KMS-11 (cell line): ENCODE data around the gene WNT5A.

ENCODE experiments used
- H2AFZ ChIP-seq: fragments of 200-600 bp; sonication (generic); 2 replicates; pipeline ENCODE4 v1.6.1; 2016; ENCODE audit warnings: antibody characterized with exemption, mixed run types, low read depth
- H3K27ac ChIP-seq: fragments of 200-600 bp; sonication (generic); 2 replicates; pipeline ENCODE4 v1.6.1; 2016; ENCODE audit warnings: mild to moderate bottlenecking, mixed run types
- H3K27me3 ChIP-seq: fragments of 200-600 bp; sonication (generic); 2 replicates; pipeline ENCODE4 v1.6.1; 2017; ENCODE audit warnings: mild to moderate bottlenecking, low read depth, mixed run types, moderate library complexity; ENCODE audit not compliant: insufficient read depth
- H3K36me3 ChIP-seq: fragments of 200-600 bp; sonication (generic); 2 replicates; pipeline ENCODE4 v1.6.1; 2017; ENCODE audit warnings: mild to moderate bottlenecking, mixed run types; ENCODE audit not compliant: insufficient read depth
- H3K4me1 ChIP-seq: fragments of 200-600 bp; sonication (generic); 2 replicates; pipeline ENCODE4 v1.6.1; 2016; ENCODE audit warnings: mild to moderate bottlenecking, low read depth, mixed run types; ENCODE audit not compliant: poor library complexity, severe bottlenecking
- H3K4me2 ChIP-seq: fragments of 200-600 bp; sonication (generic); 2 replicates; pipeline ENCODE4 v1.7.0; 2016; ENCODE audit warnings: mild to moderate bottlenecking, mixed run types
- H3K4me3 ChIP-seq: fragments of 200-600 bp; sonication (generic); IDR thresholded peaks from 2 replicates; pipeline ENCODE4 v1.6.1; 2017; ENCODE audit warnings: low read depth, low read length, mixed read lengths; ENCODE audit not compliant: insufficient read depth
- H3K79me2 ChIP-seq: fragments of 200-600 bp; sonication (generic); 2 replicates; pipeline ENCODE4 v1.6.1; 2016; ENCODE audit warnings: low read depth, mixed run types; ENCODE audit not compliant: insufficient read depth
- H3K9ac ChIP-seq: fragments of 200-600 bp; sonication (generic); 2 replicates; pipeline ENCODE4 v1.6.1; 2016; ENCODE audit warnings: mild to moderate bottlenecking, mixed run types
- H4K20me1 ChIP-seq: fragments of 200-600 bp; sonication (generic); 2 replicates; pipeline ENCODE4 v1.6.1; 2016; ENCODE audit warnings: mild to moderate bottlenecking, mixed run types; ENCODE audit not compliant: insufficient read depth
- TF ChIP-seq, protein P1 (sequence below): fragments of 200-600 bp; sonication (generic); conservative IDR thresholded peaks from 2 replicates; pipeline ENCODE4 v1.6.1; 2017; ENCODE audit warnings: low read depth, mild to moderate bottlenecking, antibody characterized with exemption, low read length, moderate library complexity, mixed read lengths

The WNT5A gene

DNA sequence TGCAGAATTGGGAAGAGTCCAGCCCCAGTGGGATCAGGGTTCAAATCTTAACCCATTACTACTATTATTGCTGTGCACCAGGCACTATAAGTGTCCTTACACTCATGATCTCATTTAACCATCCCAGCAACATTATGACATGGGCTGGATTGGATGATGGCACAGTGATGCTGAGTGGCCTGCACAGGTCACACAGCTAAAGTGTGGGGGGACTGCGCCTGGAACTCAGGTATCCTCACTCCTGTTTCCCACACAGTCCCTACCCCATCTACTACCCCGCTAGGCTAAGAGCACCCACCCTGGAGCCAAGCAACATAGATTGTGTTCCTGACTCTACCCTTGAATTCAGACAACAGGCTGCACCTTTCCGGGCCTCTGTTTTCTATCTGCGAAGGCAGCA is 16.0 kb downstream of the WNT5A start:
- H3K79me2 ChIP-seq: no peaks in the 10 kb centered on the region
- TF ChIP-seq, protein P1, sequence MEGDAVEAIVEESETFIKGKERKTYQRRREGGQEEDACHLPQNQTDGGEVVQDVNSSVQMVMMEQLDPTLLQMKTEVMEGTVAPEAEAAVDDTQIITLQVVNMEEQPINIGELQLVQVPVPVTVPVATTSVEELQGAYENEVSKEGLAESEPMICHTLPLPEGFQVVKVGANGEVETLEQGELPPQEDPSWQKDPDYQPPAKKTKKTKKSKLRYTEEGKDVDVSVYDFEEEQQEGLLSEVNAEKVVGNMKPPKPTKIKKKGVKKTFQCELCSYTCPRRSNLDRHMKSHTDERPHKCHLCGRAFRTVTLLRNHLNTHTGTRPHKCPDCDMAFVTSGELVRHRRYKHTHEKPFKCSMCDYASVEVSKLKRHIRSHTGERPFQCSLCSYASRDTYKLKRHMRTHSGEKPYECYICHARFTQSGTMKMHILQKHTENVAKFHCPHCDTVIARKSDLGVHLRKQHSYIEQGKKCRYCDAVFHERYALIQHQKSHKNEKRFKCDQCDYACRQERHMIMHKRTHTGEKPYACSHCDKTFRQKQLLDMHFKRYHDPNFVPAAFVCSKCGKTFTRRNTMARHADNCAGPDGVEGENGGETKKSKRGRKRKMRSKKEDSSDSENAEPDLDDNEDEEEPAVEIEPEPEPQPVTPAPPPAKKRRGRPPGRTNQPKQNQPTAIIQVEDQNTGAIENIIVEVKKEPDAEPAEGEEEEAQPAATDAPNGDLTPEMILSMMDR: no peak
- no peak overlapping the region for H3K4me2 ChIP-seq
- H2AFZ ChIP-seq: no peak overlapping the region
- no peak overlapping the region for H3K27ac ChIP-seq
- H3K27me3 ChIP-seq: no peaks in the 10 kb centered on the region
- no peaks in the 10 kb centered on the region for H4K20me1 ChIP-seq
- no peaks in the 10 kb centered on the region for H3K36me3 ChIP-seq
- no peak overlapping the region for H3K9ac ChIP-seq
- H3K4me3 ChIP-seq: no peak overlapping the region
- H3K4me1 ChIP-seq: no peaks in the 10 kb centered on the region

- Histone ChIP-seq H4K20me1 (no peaks in the 10 kb centered on the region), H3K27me3 (no peaks in the 10 kb centered on the region), H3K27ac (no peak overlapping the region), H3K4me2 (no peak overlapping the region), H3K79me2 (no peaks in the 10 kb centered on the region), H3K4me1 (no peaks in the 10 kb centered on the region), H3K9ac (no peak overlapping the region), H3K4me3 (no peak overlapping the region), H2AFZ (no peak overlapping the region), H3K36me3 (no peaks in the 10 kb centered on the region)
- TF ChIP-seq, protein P1: no peak
Observed at GRCh38 chr3:55469957-55470526, 17.1 kb downstream of the WNT5A start.

DNA sequence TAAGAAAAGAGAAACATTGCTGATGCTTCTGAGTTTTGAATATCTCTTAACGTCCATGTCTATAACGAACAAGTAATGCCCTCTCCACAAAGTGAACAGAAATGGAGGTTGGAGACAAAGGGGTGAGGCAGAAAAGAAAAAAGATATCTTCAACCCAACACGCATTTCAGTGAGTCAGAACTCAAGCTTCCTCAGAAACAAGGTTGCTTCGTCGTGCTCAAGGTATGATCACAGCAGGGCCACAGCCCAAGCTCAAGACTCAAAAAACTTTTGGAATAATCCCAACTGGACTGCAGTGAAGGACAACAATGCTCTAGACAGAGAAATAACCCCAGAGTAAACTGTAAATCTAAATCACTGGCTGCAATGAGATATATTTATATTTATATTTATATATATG is 18.9 kb downstream of the WNT5A start:
- H3K27ac ChIP-seq: no peak overlapping the region
- H4K20me1 ChIP-seq: no peaks in the 10 kb centered on the region
- H3K36me3 ChIP-seq: no peaks in the 10 kb centered on the region

DNA sequence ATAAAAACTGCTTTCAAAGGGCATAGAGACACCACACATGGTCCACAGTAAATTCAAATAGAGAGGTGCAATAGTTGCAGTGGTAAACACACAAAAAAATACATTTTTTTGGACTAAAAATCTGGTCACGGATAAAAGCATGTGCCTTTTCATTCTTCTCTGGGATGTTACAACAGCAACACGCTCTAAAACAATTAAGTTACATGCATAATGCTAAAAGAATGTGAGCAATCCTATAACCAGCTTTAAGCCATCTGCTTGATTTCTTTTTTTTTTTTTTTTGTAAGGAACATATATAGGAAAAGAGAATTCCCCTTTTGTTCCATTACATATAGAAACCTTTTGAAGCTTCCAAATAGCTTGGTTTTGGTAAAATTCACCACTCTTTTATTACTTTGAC is 20.0 kb downstream of the WNT5A start:
- H3K4me1 ChIP-seq: no peaks in the 10 kb centered on the region
- no peaks in the 10 kb centered on the region for H3K27me3 ChIP-seq
- no peaks in the 10 kb centered on the region for H4K20me1 ChIP-seq
- no peak overlapping the region for H3K4me2 ChIP-seq
- H2AFZ ChIP-seq: no peak overlapping the region
- H3K36me3 ChIP-seq: no peaks in the 10 kb centered on the region
- H3K9ac ChIP-seq: no peak overlapping the region
- no peaks in the 10 kb centered on the region for H3K79me2 ChIP-seq
- no peak overlapping the region for H3K27ac ChIP-seq
- TF ChIP-seq, protein P1: no peak
- no peak overlapping the region for H3K4me3 ChIP-seq

More for the DNA sequence above, 18.9 kb downstream of the WNT5A start:
- H3K4me1 ChIP-seq: no peaks in the 10 kb centered on the region
- TF ChIP-seq, protein P1: no peak
- H3K79me2 ChIP-seq: no peaks in the 10 kb centered on the region
- H2AFZ ChIP-seq: no peak overlapping the region
- no peaks in the 10 kb centered on the region for H3K27me3 ChIP-seq
- no peak overlapping the region for H3K9ac ChIP-seq
- no peak overlapping the region for H3K4me2 ChIP-seq
- no peak overlapping the region for H3K4me3 ChIP-seq
